ENCODE measurements around the gene RSPH4A.

The RSPH4A gene

DNA sequence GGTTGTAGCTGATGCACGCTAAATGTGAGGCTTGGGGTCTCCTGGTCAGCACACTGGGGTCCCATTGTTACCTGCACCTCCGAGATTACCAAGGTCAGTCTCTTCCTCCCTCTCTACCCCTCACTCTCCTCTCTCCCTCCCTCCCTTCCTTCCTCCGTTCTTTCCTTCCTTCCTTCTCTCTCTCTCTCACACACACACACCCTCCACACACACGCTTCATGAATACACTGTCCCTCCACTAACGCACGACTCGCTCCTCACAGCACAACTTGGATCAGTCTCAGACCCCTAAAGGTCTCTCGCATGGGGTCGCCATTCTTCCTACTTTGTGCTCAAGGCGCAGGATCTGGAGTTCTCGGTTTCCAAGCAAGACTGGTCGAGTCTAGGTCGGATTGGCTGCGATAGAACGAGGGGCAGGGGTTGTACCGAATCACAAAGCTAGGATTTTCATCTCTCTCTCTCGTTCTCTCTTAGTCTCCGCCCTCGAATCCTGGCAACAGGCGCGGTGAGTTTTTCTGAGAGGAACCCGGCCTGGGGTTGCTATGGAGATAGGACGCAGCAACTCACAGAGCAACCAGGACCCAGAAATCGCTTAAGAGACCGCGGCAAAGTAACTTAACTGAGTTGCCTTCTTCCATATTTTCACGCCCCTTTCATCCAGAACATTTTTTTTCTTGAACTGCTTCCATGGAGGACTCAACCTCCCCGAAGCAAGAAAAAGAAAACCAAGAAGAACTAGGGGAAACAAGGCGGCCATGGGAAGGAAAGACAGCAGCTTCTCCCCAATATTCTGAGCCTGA, at the start of gene RSPH4A:
RSPH4A (plus strand) TSS at position 543 of the 800 bp plus-strand sequence; CDS start at position 688, 145 bp downstream.
- H3K4me3 ChIP-seq (ENCODE audit: low read length): peak within 1 kb of the TSS; percentile 94
- TF ChIP-seq CTCF (conservative IDR thresholded peaks at IDR 0.05; ENCODE audit: low read depth, low read length): peak; percentile 29
- DNase-seq (ENCODE audit: low read depth): peak; percentile 89

DNA sequence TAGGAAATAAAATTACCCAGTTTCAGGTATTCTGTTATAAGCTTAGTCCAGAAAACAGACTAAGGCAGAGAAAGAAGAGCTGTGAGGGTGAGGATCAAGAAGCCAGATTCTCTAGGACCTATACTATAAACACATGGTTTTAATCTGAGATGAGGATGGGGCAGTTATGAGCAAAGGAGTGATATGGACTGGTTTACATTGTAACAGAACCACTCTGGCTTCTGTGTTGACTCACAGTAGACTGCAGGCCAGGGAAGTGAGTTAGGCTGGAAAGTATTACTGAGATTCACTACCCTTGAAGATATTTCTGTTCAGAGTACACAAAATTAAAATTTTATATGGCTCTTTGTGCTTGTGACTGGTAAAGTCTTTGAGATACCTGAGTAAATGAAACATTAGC, 48.2 kb upstream of the RSPH4A start:
- no peak for DNase-seq (ENCODE audit: low read depth)
- TF ChIP-seq CTCF (conservative IDR thresholded peaks at IDR 0.05; ENCODE audit: low read depth, low read length): no peak
- H3K4me3 ChIP-seq (ENCODE audit: low read length): no peak overlapping the region

DNA sequence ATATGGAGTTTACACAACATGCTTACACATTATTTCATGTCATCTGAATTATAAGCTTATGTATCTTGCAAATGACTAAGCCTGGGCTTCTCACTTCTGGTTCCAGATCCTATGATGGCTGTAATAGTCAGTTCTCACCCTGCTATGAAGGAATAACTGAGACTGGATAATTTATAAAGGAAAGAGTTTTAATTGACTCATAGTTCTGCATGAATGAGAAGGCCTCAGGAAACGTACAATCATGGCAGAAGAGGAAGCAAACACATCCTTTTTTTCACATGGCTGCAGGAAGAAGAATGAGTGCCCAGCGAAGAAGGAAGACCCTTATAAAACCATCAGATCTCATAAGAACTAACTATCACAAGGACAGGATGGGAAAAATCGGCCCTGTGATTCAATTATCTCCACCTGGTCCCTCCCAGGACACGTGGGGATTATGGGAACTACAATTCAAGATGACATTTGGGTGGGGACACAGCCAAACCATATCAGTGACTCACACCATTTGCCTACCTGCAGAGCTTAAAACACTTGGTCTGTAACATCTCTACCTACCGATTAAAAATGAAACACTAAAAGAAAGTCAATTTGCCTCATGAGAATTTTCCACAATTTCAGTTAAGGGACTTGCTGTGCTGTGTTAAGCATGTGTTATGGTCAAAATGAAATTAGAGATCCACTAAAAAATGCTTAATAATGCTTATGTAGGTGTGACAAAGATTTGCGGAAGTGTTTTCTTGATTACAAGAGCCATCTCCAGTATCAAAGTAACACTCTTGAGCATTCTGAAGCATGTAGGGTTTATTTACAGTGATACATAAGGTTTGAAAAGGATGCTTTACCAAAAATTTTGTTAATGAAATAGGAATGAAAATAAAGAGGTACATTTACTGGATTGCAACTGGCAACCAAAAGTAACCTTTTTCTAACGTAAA, 47.2 kb upstream of the RSPH4A start:
- TF ChIP-seq CTCF (conservative IDR thresholded peaks at IDR 0.05; ENCODE audit: low read depth, low read length): no peak
- DNase-seq (ENCODE audit: low read depth): no peak
- H3K4me3 ChIP-seq (ENCODE audit: low read length): no peak overlapping the region

DNA sequence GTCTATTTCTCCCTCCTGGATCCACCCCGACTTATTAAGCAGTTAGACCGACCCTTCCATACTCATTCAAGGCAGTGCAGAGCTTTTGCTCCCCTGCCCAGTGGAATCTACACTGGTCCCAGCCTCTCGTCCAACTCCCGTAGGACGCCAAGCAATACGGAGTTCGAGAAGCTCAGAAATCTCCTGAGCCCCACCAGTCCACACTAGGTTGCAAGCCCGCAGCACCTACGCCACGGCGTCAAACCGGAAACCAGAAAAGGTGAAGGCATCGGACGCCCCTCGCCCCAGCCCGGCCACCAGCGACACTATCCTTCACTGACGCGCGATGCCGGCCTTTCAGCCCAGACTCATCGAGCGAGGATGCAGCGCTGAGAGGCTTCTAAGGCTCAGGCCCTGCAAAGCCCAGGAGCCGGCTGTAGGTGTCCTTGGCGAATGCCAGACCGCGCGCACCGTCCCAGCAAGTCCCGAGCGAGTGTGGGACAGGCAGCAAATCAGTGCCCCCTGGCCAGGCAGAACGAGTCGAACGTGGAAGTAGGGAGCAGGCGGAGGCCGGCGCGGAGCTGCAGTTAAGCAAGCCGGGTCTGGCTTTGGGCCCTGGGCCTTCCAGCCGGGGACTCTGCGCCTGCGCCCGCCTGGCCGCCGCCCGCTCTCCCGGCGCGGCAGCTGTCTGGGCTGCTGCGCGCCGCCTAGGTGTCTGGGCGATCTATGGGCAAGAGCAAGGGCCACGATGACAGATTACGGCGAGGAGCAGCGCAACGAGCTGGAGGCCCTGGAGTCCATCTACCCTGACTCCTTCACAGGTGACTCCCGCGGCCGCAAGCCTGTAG, 45.2 kb upstream of the RSPH4A start, which contains the start of gene RWDD1:
RWDD1 (plus strand) TSS at position 649 of the 827 bp plus-strand sequence; CDS start at position 728, 79 bp downstream.
- no peak for TF ChIP-seq CTCF (conservative IDR thresholded peaks at IDR 0.05; ENCODE audit: low read depth, low read length)
- peak; percentile 99 for DNase-seq (ENCODE audit: low read depth)

DNA sequence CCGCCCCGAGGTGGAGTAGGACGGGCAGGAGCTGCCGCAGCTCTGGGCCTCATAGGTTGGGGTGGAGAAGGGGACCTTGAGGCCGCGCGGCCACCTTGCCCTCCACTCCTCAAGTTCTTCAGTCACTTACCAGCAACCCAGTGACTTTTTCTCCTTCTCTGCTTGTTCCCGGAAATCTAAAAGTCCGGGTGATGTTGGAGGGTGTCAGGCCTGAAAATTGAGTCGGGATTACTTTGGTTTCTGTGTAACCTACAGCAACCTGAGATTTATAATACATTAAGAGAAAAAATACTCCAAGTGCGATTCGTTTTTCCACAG, 44.6 kb upstream of the RSPH4A start:
- no peak for TF ChIP-seq CTCF (conservative IDR thresholded peaks at IDR 0.05; ENCODE audit: low read depth, low read length)
- DNase-seq (ENCODE audit: low read depth): no peak
- H3K4me3 ChIP-seq (ENCODE audit: low read length): peak overlapping the region; percentile 99

More for the DNA sequence above, 45.2 kb upstream of the RSPH4A start, which contains the start of gene RWDD1:
- peak within 1 kb of the TSS; percentile 99 for H3K4me3 ChIP-seq (ENCODE audit: low read length)

DNA sequence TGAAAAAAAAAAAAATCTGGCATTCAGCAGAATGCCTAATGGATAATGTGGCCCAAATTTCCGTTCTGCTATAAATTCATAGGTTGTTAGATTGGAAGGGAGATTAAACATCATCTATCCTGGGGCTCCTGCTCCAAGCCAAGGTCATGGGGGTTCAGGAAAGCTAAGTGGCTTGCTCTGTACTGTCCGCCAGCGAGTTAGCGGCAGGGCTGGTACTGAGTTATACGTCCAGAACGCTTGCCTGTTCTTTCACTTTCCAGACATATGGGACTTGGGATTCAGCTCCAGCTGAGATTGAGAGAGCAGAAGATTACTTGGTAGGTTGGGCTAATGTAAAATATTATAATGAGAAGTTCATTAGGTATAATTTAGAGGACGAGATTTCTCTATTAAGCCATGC, 44.1 kb upstream of the RSPH4A start:
- DNase-seq (ENCODE audit: low read depth): no peak
- no peak for TF ChIP-seq CTCF (conservative IDR thresholded peaks at IDR 0.05; ENCODE audit: low read depth, low read length)
- peak overlapping the region; percentile 99 for H3K4me3 ChIP-seq (ENCODE audit: low read length)
